Mesodermal cell (in vitro differentiated cells): ENCODE data around the gene PCDHA9.
A peak's percentile ranks its signal among the peaks of the same experiment; 100 is the strongest.
"Not testable (repeated sequence)": the region's sequence is repeated elsewhere in the genome, so short reads cannot be mapped to it uniquely, and the experiment has no call there.

Experiments used
- H3K27ac ChIP-seq: 2 replicates; pipeline ENCODE4 v1.7.0; 2013; ENCODE audit warnings: mild to moderate bottlenecking, low read depth, low read length, moderate library complexity; ENCODE audit not compliant: severe bottlenecking
- H3K36me3 ChIP-seq: 2 replicates; pipeline ENCODE4 v1.7.1; 2013; ENCODE audit warnings: mild to moderate bottlenecking, low read length, moderate library complexity; ENCODE audit not compliant: control insufficient read depth, insufficient read depth
- H3K4me1 ChIP-seq: one replicate; pipeline ENCODE4 v1.7.1; 2013; ENCODE audit warnings: mild to moderate bottlenecking, low read length; ENCODE audit not compliant: insufficient read depth, control insufficient read depth, poor library complexity, severe bottlenecking
- H3K4me3 ChIP-seq: 2 replicates; pipeline ENCODE4 v1.7.0; 2013; ENCODE audit warnings: low read length, control low read depth, mild to moderate bottlenecking; ENCODE audit not compliant: insufficient read depth, poor library complexity, severe bottlenecking; ENCODE audit errors: extremely low read depth
- H3K9me3 ChIP-seq: 2 replicates; pipeline ENCODE4 v1.7.1; 2013; ENCODE audit warnings: mild to moderate bottlenecking, low read length, moderate library complexity; ENCODE audit not compliant: control insufficient read depth
- WGBS, 2 experiments: methylation state at CpG; one replicate each; pipeline ENCODE4 v1.1.5; 2013; ENCODE audit warnings: missing lambda C conversion rate in 2 of 2; ENCODE audit not compliant: insufficient coverage in 2 of 2; 5-methylcytosine and 5-hydroxymethylcytosine counted together

PCDHA9 gene

GRCh38 chr5:140868721-140869554 is 20.8 kb downstream of the PCDHA9 start, which contains the start of gene PCDHA11:
Gene PCDHA11, plus strand, starts transcription at chr5:140868957. Its CDS starts 147 bp downstream, at chr5:140869104.
- Histone ChIP-seq H3K27ac (peak within 1 kb of the TSS; percentile 26), H3K4me3 (peak within 1 kb of the TSS; percentile 47), H3K36me3 (no peaks in the 10 kb centered on the region), H3K4me1 (no peaks in the 10 kb centered on the region), H3K9me3 (peaks cover 12% of the 10 kb centered on the region)
- 56 to 59% methylated on average over 31 to 38 of the region's 41 CpGs for WGBS, 2 experiments

DNA sequence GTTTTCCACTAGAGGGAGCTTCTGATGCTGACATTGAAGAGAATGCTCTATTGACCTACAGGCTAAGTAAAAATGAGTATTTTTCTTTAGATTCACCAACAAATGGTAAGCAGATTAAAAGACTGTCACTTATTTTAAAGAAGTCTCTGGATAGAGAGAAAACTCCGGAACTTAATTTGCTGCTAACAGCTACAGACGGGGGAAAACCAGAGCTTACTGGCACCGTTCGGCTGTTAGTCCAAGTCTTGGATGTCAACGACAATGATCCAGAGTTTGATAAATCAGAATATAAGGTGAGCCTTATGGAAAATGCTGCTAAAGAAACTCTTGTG is 21.3 kb downstream of the PCDHA9 start:
- Histone ChIP-seq H3K9me3 (peaks cover 12% of the 10 kb centered on the region), H3K36me3 (no peaks in the 10 kb centered on the region), H3K4me1 (no peaks in the 10 kb centered on the region), H3K27ac (peak overlapping the region; percentile 26), H3K4me3 (peak overlapping the region; percentile 47)
- WGBS, 2 experiments = 92 to 96% methylated on average over 5 of the region's 5 CpGs

- Histone ChIP-seq H3K36me3 (no peaks in the 10 kb centered on the region), H3K4me1 (no peaks in the 10 kb centered on the region), H3K27ac (no peak overlapping the region), H3K9me3 (peaks cover 12% of the 10 kb centered on the region), H3K4me3 (no peak overlapping the region)
- WGBS, 2 experiments = 96 to 98% methylated on average over 100 to 114 of the region's 114 CpGs
These were observed 22.3 kb downstream of the PCDHA9 start for GRCh38 chr5:140870221-140871201.

- peaks cover 5% of the 10 kb centered on the region for H3K9me3 ChIP-seq
- 48 to 50% methylated on average over 24 to 30 of the region's 47 CpGs for WGBS, 2 experiments
- H3K4me1 ChIP-seq = no peaks in the 10 kb centered on the region
- peaks cover 16% of the 10 kb centered on the region for H3K36me3 ChIP-seq
- H3K4me3 ChIP-seq = peak within 1 kb of the TSS; percentile 43
- peak within 1 kb of the TSS; percentile 50 for H3K27ac ChIP-seq
These were observed 27.2 kb downstream of the PCDHA9 start, which contains the start of gene PCDHA12 for GRCh38 chr5:140875085-140876065. Gene PCDHA12, plus strand, starts transcription at chr5:140875308. Its CDS starts 165 bp downstream, at chr5:140875473.

DNA sequence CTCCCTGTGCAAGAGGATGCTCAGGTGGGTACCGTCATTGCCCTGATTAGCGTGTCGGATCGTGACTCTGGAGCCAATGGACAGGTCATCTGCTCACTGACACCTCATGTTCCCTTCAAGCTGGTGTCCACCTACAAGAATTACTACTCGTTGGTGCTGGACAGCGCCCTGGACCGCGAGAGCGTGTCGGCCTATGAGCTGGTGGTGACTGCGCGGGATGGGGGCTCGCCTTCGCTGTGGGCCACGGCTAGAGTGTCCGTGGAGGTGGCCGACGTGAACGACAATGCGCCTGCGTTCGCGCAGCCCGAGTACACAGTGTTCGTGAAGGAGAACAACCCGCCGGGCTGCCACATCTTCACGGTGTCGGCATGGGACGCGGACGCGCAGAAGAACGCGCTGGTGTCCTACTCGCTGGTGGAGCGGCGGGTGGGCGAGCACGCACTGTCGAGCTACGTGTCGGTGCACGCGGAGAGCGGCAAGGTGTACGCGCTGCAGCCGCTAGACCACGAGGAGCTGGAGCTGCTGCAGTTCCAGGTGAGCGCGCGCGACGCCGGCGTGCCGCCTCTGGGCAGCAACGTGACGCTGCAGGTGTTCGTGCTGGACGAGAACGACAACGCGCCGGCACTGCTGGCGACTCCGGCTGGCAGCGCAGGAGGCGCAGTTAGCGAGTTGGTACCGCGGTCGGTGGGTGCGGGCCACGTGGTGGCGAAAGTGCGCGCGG is 28.5 kb downstream of the PCDHA9 start:
- WGBS, 2 experiments = 96 to 98% methylated on average over 71 to 75 of the region's 80 CpGs
- H3K4me3 ChIP-seq, H3K9me3 ChIP-seq, H3K4me1 ChIP-seq, H3K27ac ChIP-seq: not testable (repeated sequence)
- H3K36me3 ChIP-seq = peaks cover 16% of the 10 kb centered on the region

GRCh38 chr5:140877262-140877581 is 29.0 kb downstream of the PCDHA9 start:
- Histone ChIP-seq H3K9me3 (no peaks in the 10 kb centered on the region), H3K36me3 (peaks cover 21% of the 10 kb centered on the region), H3K27ac (no peak overlapping the region), H3K4me1 (no peaks in the 10 kb centered on the region), H3K4me3 (no peak overlapping the region)
- 95 to 97% methylated on average over 35 to 37 of the region's 37 CpGs for WGBS, 2 experiments

GRCh38 chr5:140881889-140882590 is 33.9 kb downstream of the PCDHA9 start, which contains the start of gene PCDHA13:
Gene PCDHA13, plus strand, starts transcription at chr5:140882124. Its CDS starts 145 bp downstream, at chr5:140882269.
- no peaks in the 10 kb centered on the region for H3K4me1 ChIP-seq
- peak within 1 kb of the TSS; percentile 17 for H3K4me3 ChIP-seq
- H3K36me3 ChIP-seq = peaks cover 23% of the 10 kb centered on the region
- 72 to 87% methylated on average over 13 to 19 of the region's 35 CpGs for WGBS, 2 experiments
- H3K27ac ChIP-seq = no peak within 1 kb of the TSS
- no peaks in the 10 kb centered on the region for H3K9me3 ChIP-seq

- WGBS, 2 experiments = 60 to 64% methylated on average over 11 to 12 of the region's 12 CpGs
- Histone ChIP-seq H3K4me3 (peak overlapping the region; percentile 17), H3K9me3 (no peaks in the 10 kb centered on the region), H3K36me3 (peaks cover 18% of the 10 kb centered on the region), H3K4me1 (no peaks in the 10 kb centered on the region), H3K27ac (no peak overlapping the region)
These were observed 34.4 kb downstream of the PCDHA9 start for GRCh38 chr5:140882591-140882899.

GRCh38 chr5:140883373-140883772 is 35.2 kb downstream of the PCDHA9 start:
- no peak overlapping the region for H3K27ac ChIP-seq
- H3K4me1 ChIP-seq = no peaks in the 10 kb centered on the region
- 95 to 97% methylated on average over 33 to 38 of the region's 41 CpGs for WGBS, 2 experiments
- H3K9me3 ChIP-seq = no peaks in the 10 kb centered on the region
- H3K4me3 ChIP-seq = no peak overlapping the region
- peaks cover 17% of the 10 kb centered on the region for H3K36me3 ChIP-seq
